Measurements from ENCODE around the gene NFYC.

DNA sequence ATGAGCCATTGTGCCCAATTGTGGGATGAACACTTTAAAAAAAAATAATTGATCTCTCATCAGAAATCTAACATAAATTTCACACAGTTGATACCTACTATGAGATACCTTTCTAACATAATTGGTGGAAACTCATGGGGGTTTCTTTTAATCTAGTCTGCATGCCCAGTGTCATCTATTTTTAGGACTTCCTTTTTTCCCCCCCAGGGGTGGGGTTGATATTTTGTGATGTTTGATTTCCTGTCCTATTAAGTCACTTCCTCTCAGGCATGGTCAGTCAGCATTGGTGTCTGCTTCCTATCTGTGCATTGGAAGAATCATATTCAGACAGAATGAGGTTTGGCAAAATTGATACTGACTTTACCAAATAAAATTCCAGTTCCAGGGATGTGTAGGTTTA lies 21.5 kb downstream of the NFYC start:
- TF ChIP-seq, protein P1, sequence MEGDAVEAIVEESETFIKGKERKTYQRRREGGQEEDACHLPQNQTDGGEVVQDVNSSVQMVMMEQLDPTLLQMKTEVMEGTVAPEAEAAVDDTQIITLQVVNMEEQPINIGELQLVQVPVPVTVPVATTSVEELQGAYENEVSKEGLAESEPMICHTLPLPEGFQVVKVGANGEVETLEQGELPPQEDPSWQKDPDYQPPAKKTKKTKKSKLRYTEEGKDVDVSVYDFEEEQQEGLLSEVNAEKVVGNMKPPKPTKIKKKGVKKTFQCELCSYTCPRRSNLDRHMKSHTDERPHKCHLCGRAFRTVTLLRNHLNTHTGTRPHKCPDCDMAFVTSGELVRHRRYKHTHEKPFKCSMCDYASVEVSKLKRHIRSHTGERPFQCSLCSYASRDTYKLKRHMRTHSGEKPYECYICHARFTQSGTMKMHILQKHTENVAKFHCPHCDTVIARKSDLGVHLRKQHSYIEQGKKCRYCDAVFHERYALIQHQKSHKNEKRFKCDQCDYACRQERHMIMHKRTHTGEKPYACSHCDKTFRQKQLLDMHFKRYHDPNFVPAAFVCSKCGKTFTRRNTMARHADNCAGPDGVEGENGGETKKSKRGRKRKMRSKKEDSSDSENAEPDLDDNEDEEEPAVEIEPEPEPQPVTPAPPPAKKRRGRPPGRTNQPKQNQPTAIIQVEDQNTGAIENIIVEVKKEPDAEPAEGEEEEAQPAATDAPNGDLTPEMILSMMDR (conservative IDR thresholded peaks at IDR 0.05; ENCODE audit: low read length), result no peak
- no peak for TF ChIP-seq EZH2phosphoT487 (IDR thresholded peaks at IDR 0.05; ENCODE audit: borderline replicate concordance)
